ENCODE measurements around the gene NOL9. TPM values are rescaled to one million over a fixed set of nuclear protein-coding genes. Genes with fewer than 3 reads are reported as not detected.

The NOL9 gene
- total and polyA plus RNA-seq, 10 of the 15 experiments (the other 5 are each of a cell fraction or from before 2014, with no cell fraction given) = 3.9 to 35.9 (median 23.0) TPM

GRCh38 chr1:6603238-6603914, 49.1 kb upstream of the NOL9 start (continued):
- TF ChIP-seq, protein P1, sequence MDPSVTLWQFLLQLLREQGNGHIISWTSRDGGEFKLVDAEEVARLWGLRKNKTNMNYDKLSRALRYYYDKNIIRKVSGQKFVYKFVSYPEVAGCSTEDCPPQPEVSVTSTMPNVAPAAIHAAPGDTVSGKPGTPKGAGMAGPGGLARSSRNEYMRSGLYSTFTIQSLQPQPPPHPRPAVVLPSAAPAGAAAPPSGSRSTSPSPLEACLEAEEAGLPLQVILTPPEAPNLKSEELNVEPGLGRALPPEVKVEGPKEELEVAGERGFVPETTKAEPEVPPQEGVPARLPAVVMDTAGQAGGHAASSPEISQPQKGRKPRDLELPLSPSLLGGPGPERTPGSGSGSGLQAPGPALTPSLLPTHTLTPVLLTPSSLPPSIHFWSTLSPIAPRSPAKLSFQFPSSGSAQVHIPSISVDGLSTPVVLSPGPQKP (IDR thresholded peaks at IDR 0.05; ENCODE audit: low read depth, low read length) = no peak
- TF ChIP-seq TCF12 (IDR thresholded peaks at IDR 0.05; ENCODE audit: low read depth, low read length) = 0 out of 2 replicates have a peak, but pooled peaks have one; percentile 11
- no peak for TF ChIP-seq NFYA (IDR thresholded peaks at IDR 0.05; ENCODE audit: borderline replicate concordance, low read depth, low read length)
- no peak for TF ChIP-seq KLF5 (IDR thresholded peaks at IDR 0.05; ENCODE audit: partially characterized antibody)
- 0 out of 2 replicates have a peak, but pooled peaks have one; percentile 2 for TF ChIP-seq SMARCA5 (IDR thresholded peaks at IDR 0.05)
- TF ChIP-seq BACH1 (IDR thresholded peaks at IDR 0.05; ENCODE audit: borderline replicate concordance) = 0 out of 2 replicates have a peak, but pooled peaks have one; percentile 11
- TF ChIP-seq POLR2A (IDR thresholded peaks at IDR 0.05; ENCODE audit: low read depth, low read length) = peak; percentile 36; the same call in 1 of the 2 replicates
- no peak for TF ChIP-seq CBFB (IDR thresholded peaks at IDR 0.05; ENCODE audit: low read depth)
- TF ChIP-seq NFXL1 (IDR thresholded peaks at IDR 0.05; ENCODE audit: borderline replicate concordance) = no peak
- TF ChIP-seq CREM (IDR thresholded peaks at IDR 0.05; ENCODE audit: low read depth) = 0 out of 2 replicates have a peak, but pooled peaks have one; percentile 46

GRCh38 chr1:6602669-6603237, 48.4 kb upstream of the NOL9 start, which contains the start of gene KLHL21:
KLHL21 (minus strand) TSS chr1:6602869; CDS start chr1:6602817, 52 bp downstream.
- ChIA-PET POLR2A (interaction anchor here (0.9 to 1.3 kb wide), 3 partner anchors 9 to 23 kb away, joined by 3 to 10 read pairs (median 3); partner anchors contain the start of gene ZBTB48), SMC1A (ENCODE audit: uncharacterized antibody, unreplicated experiment) (no interaction called here), CTCF (interaction anchor here (1.0 to 5.4 kb wide), 2 partner anchors 9 to 48 kb away, joined by 3 to 39 read pairs; partner anchors contain the start of genes NOL9 and TAS1R1), RAD21 (ENCODE audit: unreplicated experiment) (interaction anchor here (1.1 to 3.9 kb wide), 2 partner anchors 22 to 23 kb away, joined by 3 to 38 read pairs; partner anchors contain the start of gene ZBTB48)
- Histone ChIP-seq H3K4me3 (peak within 1 kb of the TSS; percentile 94), H2AFZ (ENCODE audit: control insufficient read depth, low read depth, low read length) (peak within 1 kb of the TSS; percentile 70), H3K9me3 (replicated peaks; ENCODE audit: control insufficient read depth, insufficient read depth, low read length) (no peaks in the 10 kb centered on the region), H3K27ac (ENCODE audit: control insufficient read depth, insufficient read depth) (peak within 1 kb of the TSS; percentile 79), H3K27me3 (replicated peaks in 1 of 2; ENCODE audit: control insufficient read depth in 2 of 2, insufficient read depth in 2 of 2, low read length in 1 of 2) (no peaks in the 10 kb centered on the region), H3K36me3 (ENCODE audit: control insufficient read depth in 2 of 2, insufficient read depth in 2 of 2, low read length in 1 of 2) (peaks cover 2 to 3% of the 10 kb centered on the region in 2 experiments; a peak in 2 of 4 replicates), H4K20me1 (ENCODE audit: control insufficient read depth, insufficient read depth) (no peaks in the 10 kb centered on the region), H3K9ac (ENCODE audit: control insufficient read depth, insufficient read depth, low read length) (peak within 1 kb of the TSS; percentile 84), H3K4me2 (ENCODE audit: control insufficient read depth, insufficient read depth) (peak within 1 kb of the TSS; percentile 100), H3K79me2 (ENCODE audit: control insufficient read depth, insufficient read depth, low read length) (peaks cover 36% of the 10 kb centered on the region), H3K4me1 (ENCODE audit: control insufficient read depth, insufficient read depth, low read length) (peaks cover 13% of the 10 kb centered on the region)
- FAIRE-seq (no peak), ATAC-seq (peak; percentile 76), DNase-seq (ENCODE audit: low read depth, low spot score) (no peak)
- under 1% methylated on average over 53 of the region's 84 CpGs for whole genome bisulfite sequencing (ENCODE audit: insufficient coverage, insufficient replicate concordance, low lambda C conversion rate, missing lambda C conversion rate)
- in situ Hi-C loops (cut with MboI) (no loop called here), intact Hi-C loops (cut with micrococcal nuclease; ENCODE audit: unreplicated experiment) (loop anchor here (1.0 kb wide), 1 partner anchor 11 kb away; the partner anchor contains the start of gene PHF13)
- BruUV-seq (replicated peaks) = no TSS peak
- TF ChIP-seq CEBPB (IDR thresholded peaks at IDR 0.05; ENCODE audit: borderline replicate concordance in 1 of 2, low read depth in 2 of 2, low read length in 2 of 2) (no peak), ZBED1 (IDR thresholded peaks at IDR 0.05; ENCODE audit: borderline replicate concordance) (no peak), TAF1 (IDR thresholded peaks at IDR 0.05; ENCODE audit: borderline replicate concordance, low read depth, low read length) (peak; percentile 23; the same call in 1 of the 2 replicates), BHLHE40 (IDR thresholded peaks at IDR 0.05; ENCODE audit: borderline replicate concordance in 1 of 2, low read depth in 2 of 2, low read length in 1 of 2) (0 out of 4 replicates have a peak, but pooled peaks of 1 of the 2 experiments have one; percentile 38), RB1 (IDR thresholded peaks at IDR 0.05; ENCODE audit: borderline replicate concordance) (peak; percentile 40; the same call in 1 of the 2 replicates)
- TF ChIP-seq, protein P2, sequence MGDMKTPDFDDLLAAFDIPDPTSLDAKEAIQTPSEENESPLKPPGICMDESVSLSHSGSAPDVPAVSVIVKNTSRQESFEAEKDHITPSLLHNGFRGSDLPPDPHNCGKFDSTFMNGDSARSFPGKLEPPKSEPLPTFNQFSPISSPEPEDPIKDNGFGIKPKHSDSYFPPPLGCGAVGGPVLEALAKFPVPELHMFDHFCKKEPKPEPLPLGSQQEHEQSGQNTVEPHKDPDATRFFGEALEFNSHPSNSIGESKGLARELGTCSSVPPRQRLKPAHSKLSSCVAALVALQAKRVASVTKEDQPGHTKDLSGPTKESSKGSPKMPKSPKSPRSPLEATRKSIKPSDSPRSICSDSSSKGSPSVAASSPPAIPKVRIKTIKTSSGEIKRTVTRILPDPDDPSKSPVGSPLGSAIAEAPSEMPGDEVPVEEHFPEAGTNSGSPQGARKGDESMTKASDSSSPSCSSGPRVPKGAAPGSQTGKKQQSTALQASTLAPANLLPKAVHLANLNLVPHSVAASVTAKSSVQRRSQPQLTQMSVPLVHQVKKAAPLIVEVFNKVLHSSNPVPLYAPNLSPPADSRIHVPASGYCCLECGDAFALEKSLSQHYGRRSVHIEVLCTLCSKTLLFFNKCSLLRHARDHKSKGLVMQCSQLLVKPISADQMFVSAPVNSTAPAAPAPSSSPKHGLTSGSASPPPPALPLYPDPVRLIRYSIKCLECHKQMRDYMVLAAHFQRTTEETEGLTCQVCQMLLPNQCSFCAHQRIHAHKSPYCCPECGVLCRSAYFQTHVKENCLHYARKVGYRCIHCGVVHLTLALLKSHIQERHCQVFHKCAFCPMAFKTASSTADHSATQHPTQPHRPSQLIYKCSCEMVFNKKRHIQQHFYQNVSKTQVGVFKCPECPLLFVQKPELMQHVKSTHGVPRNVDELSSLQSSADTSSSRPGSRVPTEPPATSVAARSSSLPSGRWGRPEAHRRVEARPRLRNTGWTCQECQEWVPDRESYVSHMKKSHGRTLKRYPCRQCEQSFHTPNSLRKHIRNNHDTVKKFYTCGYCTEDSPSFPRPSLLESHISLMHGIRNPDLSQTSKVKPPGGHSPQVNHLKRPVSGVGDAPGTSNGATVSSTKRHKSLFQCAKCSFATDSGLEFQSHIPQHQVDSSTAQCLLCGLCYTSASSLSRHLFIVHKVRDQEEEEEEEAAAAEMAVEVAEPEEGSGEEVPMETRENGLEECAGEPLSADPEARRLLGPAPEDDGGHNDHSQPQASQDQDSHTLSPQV (IDR thresholded peaks at IDR 0.05) = 0 out of 2 replicates have a peak, but pooled peaks have one; percentile 2
